ENCODE data around the gene SPANXN1.
"Not testable (repeated sequence)": the region's sequence is repeated elsewhere in the genome, so short reads cannot be mapped to it uniquely, and the experiment has no call there.

The SPANXN1 gene

GRCh38 chrX:145247203-145247602, at the start of gene SPANXN1:
TSS of gene SPANXN1 (plus strand) at chrX:145247503. CDS start at chrX:145247587, 84 bp downstream.
- DNase-seq (ENCODE audit: low spot score): not testable (repeated sequence)

- no peak for DNase-seq (ENCODE audit: low spot score)
Observed at GRCh38 chrX:145199078-145199477, 48.2 kb upstream of the SPANXN1 start.

GRCh38 chrX:145213504-145213903, 33.8 kb upstream of the SPANXN1 start:
- peak; percentile 12 for DNase-seq (ENCODE audit: low spot score)

GRCh38 chrX:145292218-145292617, 44.9 kb downstream of the SPANXN1 start:
- no peak for DNase-seq (ENCODE audit: low spot score)
